H9 (cell line): ENCODE results near the gene ANO6. TPM values are rescaled to one million over a fixed set of nuclear protein-coding genes. Genes with fewer than 3 reads are reported as not detected.

ENCODE experiments used
- DNase-seq: peaks from one replicate; pipeline ENCODE4 v3.0.0-alpha.2; 2017
- H2AFZ ChIP-seq: one replicate; pipeline ENCODE4 v1.6.1; 2013; ENCODE audit warnings: mild to moderate bottlenecking, low read length, control low read depth, moderate library complexity
- H2AK5ac ChIP-seq: 2 replicates; pipeline ENCODE4 v1.6.1; 2013; ENCODE audit warnings: low read length, control low read depth, mixed read lengths; ENCODE audit not compliant: insufficient read length
- H2BK120ac ChIP-seq: one replicate; pipeline ENCODE4 v1.6.1; 2013; ENCODE audit warnings: low read depth, mild to moderate bottlenecking, low read length, control low read depth, inconsistent platforms; ENCODE audit not compliant: poor library complexity, severe bottlenecking
- H2BK12ac ChIP-seq: 2 replicates; pipeline ENCODE4 v1.6.1; 2013; ENCODE audit warnings: low read length, control low read depth, mixed read lengths, low read depth; ENCODE audit not compliant: insufficient read length
- H2BK15ac ChIP-seq: 2 replicates; pipeline ENCODE4 v1.6.1; 2013; ENCODE audit warnings: low read depth, low read length, control low read depth
- H2BK20ac ChIP-seq: one replicate; pipeline ENCODE4 v1.6.1; 2013; ENCODE audit warnings: low read depth, mild to moderate bottlenecking, low read length, control low read depth, inconsistent platforms; ENCODE audit not compliant: poor library complexity, severe bottlenecking
- H2BK5ac ChIP-seq: 2 replicates; pipeline ENCODE4 v1.6.1; 2013; ENCODE audit warnings: low read length, control low read depth, mixed read lengths; ENCODE audit not compliant: insufficient read length
- H3K14ac ChIP-seq: 2 replicates; pipeline ENCODE4 v1.6.1; 2013; ENCODE audit warnings: low read length, control low read depth; ENCODE audit not compliant: insufficient read depth
- H3K18ac ChIP-seq: 2 replicates; pipeline ENCODE4 v1.6.1; 2013; ENCODE audit warnings: low read depth, mild to moderate bottlenecking, mixed read lengths, low read length, control low read depth; ENCODE audit not compliant: insufficient read length
- H3K23ac ChIP-seq: 2 replicates; pipeline ENCODE4 v1.6.1; 2013; ENCODE audit warnings: low read length, control low read depth, mixed read lengths, low read depth; ENCODE audit not compliant: insufficient read length
- H3K23me2 ChIP-seq: 2 replicates; pipeline ENCODE4 v1.6.1; 2013; ENCODE audit warnings: low read depth, mild to moderate bottlenecking, mixed read lengths, low read length, control low read depth; ENCODE audit not compliant: insufficient read length, poor library complexity, severe bottlenecking
- H3K27ac ChIP-seq: 2 replicates; pipeline ENCODE4 v1.5.1; 2013; ENCODE audit warnings: low read length, control low read depth, mixed read lengths, low read depth; ENCODE audit not compliant: insufficient read length
- H3K27me3 ChIP-seq: 2 replicates; pipeline ENCODE4 v1.6.1; 2013; ENCODE audit warnings: low read length, control low read depth, inconsistent platforms; ENCODE audit not compliant: insufficient read depth
- H3K4ac ChIP-seq: 2 replicates; pipeline ENCODE4 v1.6.1; 2013; ENCODE audit warnings: low read depth, mild to moderate bottlenecking, control low read depth, inconsistent platforms, low read length, moderate library complexity
- H3K4me1 ChIP-seq: 2 replicates; pipeline ENCODE4 v1.6.1; 2013; ENCODE audit warnings: low read length, control low read depth, inconsistent platforms; ENCODE audit not compliant: insufficient read depth
- H3K4me2 ChIP-seq: 2 replicates; pipeline ENCODE4 v1.6.1; 2013; ENCODE audit warnings: low read length, control low read depth, mixed read lengths; ENCODE audit not compliant: insufficient read length, insufficient read depth
- H3K56ac ChIP-seq: 2 replicates; pipeline ENCODE4 v1.6.1; 2013; ENCODE audit warnings: low read depth, mild to moderate bottlenecking, mixed read lengths, low read length, control low read depth; ENCODE audit not compliant: insufficient read length
- H3K79me1 ChIP-seq: 2 replicates; pipeline ENCODE4 v1.6.1; 2013; ENCODE audit warnings: low read depth, mild to moderate bottlenecking, moderate library complexity, low read length, control low read depth, inconsistent platforms; ENCODE audit not compliant: insufficient read depth, poor library complexity, severe bottlenecking
- H3K79me2 ChIP-seq: 2 replicates; pipeline ENCODE4 v1.6.1; 2013; ENCODE audit warnings: low read length, control low read depth, inconsistent platforms; ENCODE audit not compliant: insufficient read depth
- H3K9ac ChIP-seq: 2 replicates; pipeline ENCODE4 v1.6.1; 2013; ENCODE audit warnings: low read length, control low read depth, mixed read lengths; ENCODE audit not compliant: insufficient read length; ENCODE audit errors: extremely low read depth
- H3K9me3 ChIP-seq: one replicate; pipeline ENCODE4 v1.6.1; 2013; ENCODE audit warnings: low read depth, low read length, inconsistent platforms; ENCODE audit not compliant: control insufficient read depth
- H3T11ph ChIP-seq: one replicate; pipeline ENCODE4 v1.6.1; 2013; ENCODE audit warnings: mild to moderate bottlenecking, low read length, control low read depth, inconsistent platforms
- H4K20me1 ChIP-seq: one replicate; pipeline ENCODE4 v1.6.1; 2013; ENCODE audit not compliant: control insufficient read depth, insufficient read length, insufficient read depth
- H4K5ac ChIP-seq: 2 replicates; pipeline ENCODE4 v1.6.1; 2013; ENCODE audit warnings: low read depth, mild to moderate bottlenecking, mixed read lengths, low read length, control low read depth; ENCODE audit not compliant: insufficient read length
- H4K8ac ChIP-seq: replicated peaks from 2 replicates; pipeline ENCODE4 v1.6.1; 2013; ENCODE audit warnings: low read length, control low read depth, mixed read lengths, low read depth; ENCODE audit not compliant: insufficient read length
- H4K91ac ChIP-seq: 2 replicates; pipeline ENCODE4 v1.6.1; 2013; ENCODE audit warnings: low read depth, mild to moderate bottlenecking, moderate library complexity, mixed read lengths, low read length, control low read depth; ENCODE audit not compliant: insufficient read length
- H3K27ac Mint-ChIP-seq, 3 experiments: 2 replicates in 2 of 3; 3 replicates in 1 of 3; pipeline ENCODE4 v1.8.0; 2020 to 2021; ENCODE audit warnings: mixed read lengths in 3 of 3, mild to moderate bottlenecking in 1 of 3, moderate library complexity in 1 of 3
- H3K27me3 Mint-ChIP-seq: 2 replicates; pipeline ENCODE4 v1.8.0; 2021; ENCODE audit warnings: low read depth, mild to moderate bottlenecking, moderate library complexity, mixed read lengths
- H3K36me3 Mint-ChIP-seq, 3 experiments: 2 replicates in 2 of 3; 3 replicates in 1 of 3; pipeline ENCODE4 v1.8.0; 2020 to 2021; ENCODE audit warnings: low read depth in 3 of 3, mixed read lengths in 3 of 3; ENCODE audit not compliant: insufficient read depth in 1 of 3
- H3K4me1 Mint-ChIP-seq, 2 experiments: 2 replicates each; pipeline ENCODE4 v1.8.0; 2020; ENCODE audit warnings: mixed read lengths in 2 of 2
- H3K4me3 Mint-ChIP-seq, 2 experiments: 2 replicates in 1 of 2; 3 replicates in 1 of 2; pipeline ENCODE4 v1.8.0; 2020 to 2021; ENCODE audit warnings: mild to moderate bottlenecking in 2 of 2, mixed read lengths in 2 of 2, moderate library complexity in 1 of 2
- H3K9me3 Mint-ChIP-seq, 2 experiments: 2 replicates in 1 of 2; 3 replicates in 1 of 2; pipeline ENCODE4 v1.8.0; 2020; ENCODE audit warnings: mild to moderate bottlenecking in 2 of 2, mixed read lengths in 2 of 2, moderate library complexity in 1 of 2
- CTCF ChIP-seq: fragments of 200-600 bp; sonication (generic); conservative IDR thresholded peaks from 3 replicates; pipeline ENCODE4 v1.8.0; 2021; ENCODE audit warnings: antibody characterized with exemption, mild to moderate bottlenecking
- WGBS: extraction: QIAGEN DNeasy Blood & Tissue Kit; methylation state at CpG from one replicate; pipeline ENCODE4 v1.1.7; 2013; ENCODE audit warnings: missing lambda C conversion rate, low lambda C conversion rate, mixed read lengths; ENCODE audit not compliant: insufficient read length; ENCODE audit errors: extremely low coverage; 5-methylcytosine and 5-hydroxymethylcytosine counted together
- total RNA-seq: library from RNA; stranded (reverse); gene quantifications from 2 replicates; pipeline ENCODE4 v1.2.1, GENCODE V29; 2021

Gene ANO6
- total RNA-seq, 1 experiment from 2014 or later: 24.3 TPM

- H3K4me1 ChIP-seq: peaks cover 4% of the 10 kb centered on the region; the same call in 1 of the 2 replicates
- H2BK20ac ChIP-seq: no peak overlapping the region
- H3K23me2 ChIP-seq: no peaks in the 10 kb centered on the region
- H2BK15ac ChIP-seq: no peak overlapping the region
- no peak overlapping the region for H2BK120ac ChIP-seq
- DNase-seq: no peak
- no peak overlapping the region for H3K4me2 ChIP-seq
- H3K18ac ChIP-seq: no peak overlapping the region
- no peak overlapping the region for H3K56ac ChIP-seq
- TF ChIP-seq CTCF: no peak
- H3K79me2 ChIP-seq: no peaks in the 10 kb centered on the region; the same call in 1 of the 2 replicates
- H2AFZ ChIP-seq: no peak overlapping the region
- peaks cover 16% of the 10 kb centered on the region for H3K79me1 ChIP-seq
- no peak overlapping the region for H2BK5ac ChIP-seq
- H3T11ph ChIP-seq: no peak overlapping the region
- H3K27ac Mint-ChIP-seq: no peak overlapping the region
- WGBS: no CpG with 5 or more reads among the region's 3 CpGs
- no peaks in the 10 kb centered on the region for H3K9me3 Mint-ChIP-seq
- no peak overlapping the region for H3K27ac ChIP-seq
- no peak overlapping the region for H3K4ac ChIP-seq
- H3K4me1 Mint-ChIP-seq: peaks cover 10% of the 10 kb centered on the region in 2 experiments
- H3K9ac ChIP-seq: no peak overlapping the region
- H4K5ac ChIP-seq: no peak overlapping the region
- H3K14ac ChIP-seq: no peak overlapping the region
- no peaks in the 10 kb centered on the region for H3K9me3 ChIP-seq
- no peak overlapping the region for H2BK12ac ChIP-seq
- no peak overlapping the region for H3K4me3 Mint-ChIP-seq
- H4K91ac ChIP-seq: no peak overlapping the region
- no peak overlapping the region for H2AK5ac ChIP-seq
- no peaks in the 10 kb centered on the region for H3K27me3 Mint-ChIP-seq
- H3K36me3 Mint-ChIP-seq: no peaks in the 10 kb centered on the region; a peak in 2 of 7 replicates
- no peak overlapping the region for H4K8ac ChIP-seq
- H3K27me3 ChIP-seq: no peaks in the 10 kb centered on the region
- no peaks in the 10 kb centered on the region for H4K20me1 ChIP-seq
- no peak overlapping the region for H3K23ac ChIP-seq
These were observed 55.1 kb downstream of the ANO6 start for GRCh38 chr12:45270951-45271350.
